H1 (cell line): ENCODE results near the gene HNRNPM.

ENCODE experiments used
- BRCA1 ChIP-seq: IDR thresholded peaks from 2 replicates; pipeline ENCODE4 v1.6.1; 2012; ENCODE audit warnings: low read depth, low read length, improper control_type of control experiment
- CTCF ChIP-seq, 3 experiments: IDR thresholded peaks; 1 replicate in 2 of 3; 2 replicates in 1 of 3; pipeline versions ENCODE4 v1.5.1 to v1.6.1; 2011; ENCODE audit warnings: low read length in 3 of 3, mild to moderate bottlenecking in 3 of 3, inconsistent platforms in 2 of 3, low read depth in 1 of 3, moderate library complexity in 1 of 3; ENCODE audit not compliant: insufficient read depth in 1 of 3; ENCODE audit errors: control extremely low read depth in 1 of 3
- GABPA ChIP-seq: IDR thresholded peaks from 2 replicates; pipeline ENCODE4 v1.6.1; 2011; ENCODE audit warnings: mild to moderate bottlenecking, low read length, moderate library complexity, borderline replicate concordance; ENCODE audit not compliant: insufficient read depth
- MAX ChIP-seq: IDR thresholded peaks from 2 replicates; pipeline ENCODE4 v1.6.1; 2012; ENCODE audit warnings: inconsistent platforms
- POLR2A ChIP-seq, 2 experiments: IDR thresholded peaks; 1 replicate in 1 of 2; 2 replicates in 1 of 2; pipeline ENCODE4 v1.6.1; 2011; ENCODE audit warnings: low read depth in 2 of 2, low read length in 2 of 2, mild to moderate bottlenecking in 2 of 2; ENCODE audit errors: control extremely low read depth in 1 of 2
- SAP30 ChIP-seq: fragments of 300-600 bp; sonication (generic); IDR thresholded peaks from 2 replicates; pipeline ENCODE4 v1.7.1; 2012; ENCODE audit warnings: low read length, moderate library complexity, mild to moderate bottlenecking, inconsistent platforms; ENCODE audit not compliant: insufficient read depth, insufficient replicate concordance
- SUZ12 ChIP-seq: fragments of 200-600 bp; sonication (generic); IDR thresholded peaks from 2 replicates; pipeline ENCODE4 v1.6.1; 2012; ENCODE audit warnings: mild to moderate bottlenecking, inconsistent platforms, low read length, moderate library complexity, mixed read lengths
- TAF1 ChIP-seq: IDR thresholded peaks from 2 replicates; pipeline ENCODE4 v1.6.1; 2011; ENCODE audit warnings: mild to moderate bottlenecking, low read depth, low read length

GRCh38 chr19:8498295-8498694 lies 53.5 kb downstream of the HNRNPM start:
- TF ChIP-seq GABPA: no peak
- no peak for TF ChIP-seq SUZ12
- TF ChIP-seq POLR2A (IDR thresholded peaks at IDR 0.05; ENCODE audit: control extremely low read depth in 1 of 2, low read depth in 2 of 2, low read length in 2 of 2): no peak
- TF ChIP-seq BRCA1: no peak
- no peak for TF ChIP-seq TAF1
- TF ChIP-seq MAX: no peak
- TF ChIP-seq SAP30: no peak
- TF ChIP-seq CTCF (IDR thresholded peaks at IDR 0.05; ENCODE audit: control extremely low read depth in 1 of 3, insufficient read depth in 1 of 3, low read depth in 1 of 3, low read length in 3 of 3): no peak
